ENCODE measurements around the gene PAK4. TPM values are rescaled to one million over a fixed set of nuclear protein-coding genes. Genes with fewer than 3 reads are reported as not detected.

Gene PAK4
- total and polyA plus RNA-seq, 10 of the 15 experiments (the other 5 are each of a cell fraction or from before 2014, with no cell fraction given) = 0.08 to 19.3 (median 5.9) TPM

- POLR2A ChIA-PET = interaction anchor here (0.6 to 1.5 kb wide), 2 partner anchors 14 to 117 kb away, joined by 3 read pairs; no protein-coding TSS in a partner anchor
- ATAC-seq = no peak
- H3K4me1 ChIP-seq (ENCODE audit: control insufficient read depth, insufficient read depth, low read length) = no peaks in the 10 kb centered on the region
- H2AFZ ChIP-seq (ENCODE audit: control insufficient read depth, low read depth, low read length) = no peak overlapping the region
- in situ Hi-C loops (cut with MboI) (no loop called here), intact Hi-C loops (cut with micrococcal nuclease; ENCODE audit: unreplicated experiment) (no loop called here)
- H3K4me3 ChIP-seq = no peak overlapping the region
- no peaks in the 10 kb centered on the region; the same call in 2 of the 3 replicates for H3K9me3 ChIP-seq (replicated peaks; ENCODE audit: control insufficient read depth, insufficient read depth, low read length)
- BruUV-seq (replicated peaks) = no TSS peak
- H3K36me3 ChIP-seq (ENCODE audit: control insufficient read depth in 2 of 2, insufficient read depth in 2 of 2, low read length in 1 of 2) = no peaks in the 10 kb centered on the region
- SMC1A ChIA-PET (ENCODE audit: uncharacterized antibody, unreplicated experiment) = interaction anchor here (1.0 kb wide), 1 partner anchor 71 kb away, joined by 3 read pairs; no protein-coding TSS in a partner anchor
- no peak overlapping the region for H3K9ac ChIP-seq (ENCODE audit: control insufficient read depth, insufficient read depth, low read length)
- RAD21 ChIA-PET (ENCODE audit: unreplicated experiment) = no interaction called here
- no peak overlapping the region for H3K4me2 ChIP-seq (ENCODE audit: control insufficient read depth, insufficient read depth)
- H3K27ac ChIP-seq (ENCODE audit: control insufficient read depth, insufficient read depth) = no peak overlapping the region
- H3K79me2 ChIP-seq (ENCODE audit: control insufficient read depth, insufficient read depth, low read length) = no peaks in the 10 kb centered on the region
- H3K27me3 ChIP-seq (replicated peaks in 1 of 2; ENCODE audit: control insufficient read depth in 2 of 2, insufficient read depth in 2 of 2, low read length in 1 of 2) = peaks cover 0 to 3% of the 10 kb centered on the region in 2 experiments; a peak in 2 of 4 replicates
- TF ChIP-seq CBX5 (IDR thresholded peaks at IDR 0.05; ENCODE audit: low read depth) = no peak
- no peak for TF ChIP-seq USF2 (IDR thresholded peaks at IDR 0.05; ENCODE audit: borderline replicate concordance, low read depth, low read length)
- no peak for TF ChIP-seq HDGF (IDR thresholded peaks at IDR 0.05)
- TF ChIP-seq CREM (IDR thresholded peaks at IDR 0.05; ENCODE audit: low read depth) = no peak
- TF ChIP-seq SUPT20H (IDR thresholded peaks at IDR 0.05; ENCODE audit: borderline replicate concordance, control insufficient read depth, low read depth, low read length) = no peak
- no peak for TF ChIP-seq MAX (IDR thresholded peaks at IDR 0.05; ENCODE audit: low read depth, low read length)
- no peak for FAIRE-seq
- DNase-seq (ENCODE audit: low read depth, low spot score) = no peak
- no peaks in the 10 kb centered on the region for H4K20me1 ChIP-seq (ENCODE audit: control insufficient read depth, insufficient read depth)
- WGBS (ENCODE audit: insufficient coverage, insufficient replicate concordance, low lambda C conversion rate, missing lambda C conversion rate) = 78% methylated on average over 5 of the region's 5 CpGs
- CTCF ChIA-PET = interaction anchor here (0.6 kb wide), 1 partner anchor 110 kb away, joined by 3 read pairs; no protein-coding TSS in a partner anchor
Measured at GRCh38 chr19:39217094-39217493, 91.5 kb downstream of the PAK4 start.
